IMR-90 (cell line): ENCODE results near the gene IL17C. TPM values are rescaled to one million over a fixed set of nuclear protein-coding genes. Genes with fewer than 3 reads are reported as not detected.
A peak's percentile ranks its signal among the peaks of the same experiment; 100 is the strongest.

ENCODE experiments used
- ATAC-seq: fragments of 200-7000 bp; cut with Tn5 transposase; 2 replicates; pipeline ENCODE4 v1.9.1; 2020; ENCODE audit warnings: low read depth, mild to moderate bottlenecking, moderate library complexity
- BruUV-seq: library from RNA; stranded (reverse); fragments of 400-500 nt; replicated peaks from 2 replicates; lab custom pipeline; 2021; lab: Mats Ljungman, UMichigan
- CTCF ChIA-PET: fragments of 300-600 bp; formaldehyde crosslinking; extraction: SDS; loops from one replicate; lab custom pipeline; 2021; ENCODE audit warnings: antibody characterized with exemption; lab: Yijun Ruan, JAX
- POLR2A ChIA-PET: fragments of 300-600 bp; sonication (Branson Sonifier 250); formaldehyde crosslinking; loops from one replicate; lab custom pipeline; 2022; ENCODE audit warnings: antibody characterized with exemption; ENCODE audit not compliant: unreplicated experiment; lab: Charles Lee
- DNase-seq: peaks from one replicate; pipeline ENCODE4 v3.0.0; 2013
- H2AFZ ChIP-seq: replicated peaks from 2 replicates; pipeline ENCODE3; 2013; ENCODE audit warnings: low read length, mild to moderate bottlenecking; ENCODE audit not compliant: poor library complexity
- H2AK5ac ChIP-seq: 2 replicates; pipeline ENCODE4 v1.6.1; 2013; ENCODE audit warnings: low read depth, low read length, inconsistent platforms
- H2AK9ac ChIP-seq: replicated peaks from 2 replicates; pipeline ENCODE3; 2013; ENCODE audit warnings: mild to moderate bottlenecking, low read depth, low read length, moderate library complexity; ENCODE audit not compliant: poor library complexity
- H2BK120ac ChIP-seq: 2 replicates; pipeline ENCODE4 v1.6.1; 2013; ENCODE audit warnings: low read depth, low read length, inconsistent platforms
- H2BK15ac ChIP-seq: 3 replicates; pipeline ENCODE4 v1.6.1; 2013; ENCODE audit warnings: low read depth, low read length, inconsistent platforms
- H2BK20ac ChIP-seq: 2 replicates; pipeline ENCODE4 v1.6.1; 2013; ENCODE audit warnings: low read depth, mild to moderate bottlenecking, inconsistent platforms, low read length, moderate library complexity
- H2BK5ac ChIP-seq: 2 replicates; pipeline ENCODE4 v1.6.1; 2013; ENCODE audit warnings: mild to moderate bottlenecking, low read depth, low read length, inconsistent platforms; ENCODE audit not compliant: poor library complexity, severe bottlenecking
- H3K14ac ChIP-seq: replicated peaks from 2 replicates; pipeline ENCODE4 v1.6.1; 2013; ENCODE audit warnings: low read depth, low read length, inconsistent platforms
- H3K18ac ChIP-seq: 2 replicates; pipeline ENCODE4 v1.6.1; 2013; ENCODE audit warnings: low read depth, low read length, control low read depth
- H3K23ac ChIP-seq: 2 replicates; pipeline ENCODE4 v1.6.1; 2013; ENCODE audit warnings: low read depth, low read length, inconsistent platforms
- H3K27ac ChIP-seq: 2 replicates; pipeline ENCODE4 v1.5.1; 2013; ENCODE audit warnings: mild to moderate bottlenecking, control low read depth, low read length; ENCODE audit not compliant: insufficient read depth
- H3K27me3 ChIP-seq: 2 replicates; pipeline ENCODE4 v1.6.1; 2013; ENCODE audit warnings: low read length; ENCODE audit not compliant: control insufficient read depth, insufficient read depth
- H3K36me3 ChIP-seq: 2 replicates; pipeline ENCODE4 v1.6.1; 2013; ENCODE audit warnings: low read length, mixed read lengths; ENCODE audit not compliant: control insufficient read depth, insufficient read depth
- H3K4ac ChIP-seq: 2 replicates; pipeline ENCODE4 v1.6.1; 2013; ENCODE audit warnings: low read depth, low read length, inconsistent platforms
- H3K4me1 ChIP-seq: 2 replicates; pipeline ENCODE4 v1.6.1; 2013; ENCODE audit warnings: low read length, mixed read lengths; ENCODE audit not compliant: control insufficient read depth, insufficient read depth
- H3K4me2 ChIP-seq: 2 replicates; pipeline ENCODE4 v1.6.1; 2013; ENCODE audit warnings: low read depth, mild to moderate bottlenecking, control low read depth, low read length, moderate library complexity
- H3K4me3 ChIP-seq: 2 replicates; pipeline ENCODE4 v1.5.1; 2013; ENCODE audit warnings: low read depth, mild to moderate bottlenecking, control low read depth, low read length, moderate library complexity; ENCODE audit not compliant: insufficient read depth
- H3K56ac ChIP-seq: 2 replicates; pipeline ENCODE4 v1.6.1; 2013; ENCODE audit warnings: low read length, inconsistent platforms; ENCODE audit not compliant: insufficient read depth; ENCODE audit errors: extremely low read depth
- H3K79me1 ChIP-seq, 2 experiments: 2 replicates each; pipeline ENCODE4 v1.6.1; 2013; ENCODE audit warnings: low read length in 2 of 2, inconsistent platforms in 1 of 2, low read depth in 1 of 2
- H3K9ac ChIP-seq: 2 replicates; pipeline ENCODE4 v1.6.1; 2013; ENCODE audit warnings: low read depth, low read length, control low read depth
- H3K9me1 ChIP-seq: 2 replicates; pipeline ENCODE4 v1.6.1; 2013; ENCODE audit warnings: low read length, inconsistent platforms; ENCODE audit not compliant: insufficient read depth
- H3K9me3 ChIP-seq: 2 replicates; pipeline ENCODE4 v1.6.1; 2013; ENCODE audit warnings: low read length; ENCODE audit not compliant: control insufficient read depth, insufficient read depth
- H4K20me1 ChIP-seq: 2 replicates; pipeline ENCODE4 v1.6.1; 2013; ENCODE audit warnings: low read length, inconsistent platforms; ENCODE audit not compliant: insufficient read depth
- H4K5ac ChIP-seq: 2 replicates; pipeline ENCODE4 v1.6.1; 2013; ENCODE audit warnings: mild to moderate bottlenecking, low read depth, low read length, control low read depth
- H4K8ac ChIP-seq, 2 experiments: 2 replicates each; pipeline ENCODE4 v1.6.1; 2013; ENCODE audit warnings: low read depth in 2 of 2, low read length in 2 of 2, control low read depth in 1 of 2, inconsistent platforms in 1 of 2
- H4K91ac ChIP-seq: 2 replicates; pipeline ENCODE4 v1.6.1; 2013; ENCODE audit warnings: low read depth, low read length, inconsistent platforms; ENCODE audit not compliant: insufficient read depth
- CHD1 ChIP-seq: IDR thresholded peaks from 2 replicates; pipeline ENCODE4 v1.6.1; 2012; ENCODE audit warnings: low read depth, low read length, improper control_type of control experiment
- MAFK ChIP-seq: IDR thresholded peaks from 2 replicates; pipeline ENCODE4 v1.6.1; 2012; ENCODE audit warnings: low read depth, low read length, improper control_type of control experiment
- MAZ ChIP-seq: IDR thresholded peaks from 2 replicates; pipeline ENCODE4 v1.6.1; 2012; ENCODE audit warnings: low read depth, mild to moderate bottlenecking, low read length, improper control_type of control experiment, moderate library complexity, borderline replicate concordance
- POLR2A ChIP-seq: IDR thresholded peaks from 2 replicates; pipeline ENCODE4 v1.6.1; 2012; ENCODE audit warnings: mild to moderate bottlenecking, low read depth, low read length
- RAD21 ChIP-seq: IDR thresholded peaks from 2 replicates; pipeline ENCODE4 v1.6.1; 2012; ENCODE audit warnings: low read length, improper control_type of control experiment
- WGBS, 2 experiments: methylation state at CpG; one replicate each; pipeline versions ENCODE4 v1.1.5 to v1.1.7; 2013; ENCODE audit warnings: missing lambda C conversion rate in 2 of 2; ENCODE audit not compliant: insufficient read length in 1 of 2; ENCODE audit errors: extremely low coverage in 2 of 2; 5-methylcytosine and 5-hydroxymethylcytosine counted together
- dilution Hi-C: fragments of 300-500 bp; cut with HindIII; formaldehyde crosslinking; loops from one replicate; pipeline ENCODE4 v1.14.3; 2018; ENCODE audit warnings: low sequenced_read_pairs; ENCODE audit not compliant: unreplicated experiment
- in situ Hi-C: fragments of 300-500 bp; cut with MboI; formaldehyde crosslinking; loops from 3 replicates; pipeline ENCODE4 v1.14.3; 2019; ENCODE audit warnings: low sequenced_read_pairs, inconsistent platforms, mixed read lengths
- intact Hi-C: fragments of 100-400 bp; cut with micrococcal nuclease; formaldehyde crosslinking; loops from 2 replicates; pipeline ENCODE4 v1.10.0; 2022
- polyA plus RNA-seq, 3 experiments: library from polyadenylated mRNA; depleted of rRNA; stranded (reverse); fragments of >200 nt; gene quantifications; 2 replicates each; pipeline ENCODE4 v1.2.3, GENCODE V29; 2012; ENCODE audit warnings: low replicate concordance in 1 of 3
- total RNA-seq: library from RNA; depleted of rRNA; stranded (reverse); fragments of >200 nt; gene quantifications from 2 replicates; pipeline ENCODE4 v1.2.3, GENCODE V29; 2012
- TF ChIP-seq, protein P1 (sequence below): fragments of 150-350 bp; IDR thresholded peaks from 2 replicates; pipeline ENCODE4 v1.6.1; 2017; ENCODE audit warnings: mild to moderate bottlenecking, antibody characterized with exemption, low read length, low read depth

IL17C gene
- total and polyA plus RNA-seq, 2 of the 4 experiments (the other 2 are of a cell fraction), result 0.09 TPM; not detected in 1

DNA sequence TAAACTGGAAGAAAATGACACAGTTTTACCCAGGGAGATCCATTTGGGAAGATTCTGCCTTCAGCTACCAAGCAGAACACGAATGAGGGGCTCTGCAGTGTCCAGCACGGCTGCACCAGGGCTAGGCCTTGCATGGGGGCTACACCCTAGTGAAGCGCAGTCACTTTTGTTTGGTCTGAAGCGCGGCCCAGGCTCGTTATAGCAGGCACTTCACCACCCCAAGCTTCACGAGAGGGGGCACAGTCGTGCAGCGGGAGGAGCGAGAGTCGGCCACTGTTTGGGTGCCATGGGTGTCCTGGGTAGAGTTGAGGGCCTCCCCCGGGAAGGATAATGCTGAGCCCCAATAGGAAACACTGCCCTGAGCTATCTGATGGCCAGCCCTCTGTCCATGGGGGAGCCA is 21.6 kb upstream of the IL17C start:
- Histone ChIP-seq H3K9me3 (no peaks in the 10 kb centered on the region), H4K20me1 (peaks cover 87% of the 10 kb centered on the region), H2AK9ac (peak overlapping the region; percentile 13), H3K23ac (no peak overlapping the region), H4K91ac (peak overlapping the region; percentile 56; the same call in 1 of the 2 replicates), H2BK5ac (peak overlapping the region; percentile 41), H3K4me3 (no peak overlapping the region), H3K27ac (no peak overlapping the region), H4K5ac (no peak overlapping the region), H3K27me3 (no peaks in the 10 kb centered on the region), H3K56ac (no peak overlapping the region), H3K9me1 (peaks cover 33% of the 10 kb centered on the region), H3K18ac (no peak overlapping the region), H2BK20ac (peak overlapping the region; percentile 19; the same call in 1 of the 2 replicates), H2BK15ac (0 out of 3 replicates have a peak overlapping the region, but pooled peaks have one; percentile 10), H3K36me3 (peaks cover 14% of the 10 kb centered on the region), H3K14ac (peak overlapping the region; percentile 45; the same call in 1 of the 2 replicates), H3K4me2 (no peak overlapping the region), H3K4ac (peak overlapping the region; percentile 29; the same call in 1 of the 2 replicates), H3K4me1 (peaks cover 33% of the 10 kb centered on the region), H2BK120ac (peak overlapping the region; percentile 13; the same call in 1 of the 2 replicates), H2AFZ (no peak overlapping the region), H4K8ac (0 out of 4 replicates have a peak overlapping the region, but pooled peaks of 1 of the 2 experiments have one; percentile 9), H3K79me1 (peaks cover 9 to 81% of the 10 kb centered on the region in 2 experiments), H2AK5ac (peak overlapping the region; percentile 58; the same call in 1 of the 2 replicates), H3K9ac (no peak overlapping the region)
- dilution Hi-C loops (no loop called here), in situ Hi-C loops (no loop called here), intact Hi-C loops (no loop called here)
- 100% methylated on average over 4 of the region's 12 CpGs; no CpG with 5 or more reads in 1 of the 2 experiments for WGBS, 2 experiments
- POLR2A ChIA-PET, result no interaction called here
- CTCF ChIA-PET, result no interaction called here
- no peak for TF ChIP-seq CHD1
- TF ChIP-seq MAZ, result no peak
- TF ChIP-seq, protein P1, sequence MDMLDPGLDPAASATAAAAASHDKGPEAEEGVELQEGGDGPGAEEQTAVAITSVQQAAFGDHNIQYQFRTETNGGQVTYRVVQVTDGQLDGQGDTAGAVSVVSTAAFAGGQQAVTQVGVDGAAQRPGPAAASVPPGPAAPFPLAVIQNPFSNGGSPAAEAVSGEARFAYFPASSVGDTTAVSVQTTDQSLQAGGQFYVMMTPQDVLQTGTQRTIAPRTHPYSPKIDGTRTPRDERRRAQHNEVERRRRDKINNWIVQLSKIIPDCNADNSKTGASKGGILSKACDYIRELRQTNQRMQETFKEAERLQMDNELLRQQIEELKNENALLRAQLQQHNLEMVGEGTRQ, result no peak
- TF ChIP-seq RAD21, result no peak
- no peak for TF ChIP-seq POLR2A
- TF ChIP-seq MAFK, result no peak
- ATAC-seq, result no peak
- no TSS peak for BruUV-seq
- DNase-seq, result no peak
